Measurements from ENCODE around the gene MAPKAP1.

MAPKAP1 gene

GRCh38 chr9:125750627-125751011 is 43.6 kb upstream of the MAPKAP1 start:
- no peak overlapping the region for H3K4me3 ChIP-seq (ENCODE audit: low read depth, low read length)
- no peak for DNase-seq (ENCODE audit: low read depth)
- TF ChIP-seq, protein P1, sequence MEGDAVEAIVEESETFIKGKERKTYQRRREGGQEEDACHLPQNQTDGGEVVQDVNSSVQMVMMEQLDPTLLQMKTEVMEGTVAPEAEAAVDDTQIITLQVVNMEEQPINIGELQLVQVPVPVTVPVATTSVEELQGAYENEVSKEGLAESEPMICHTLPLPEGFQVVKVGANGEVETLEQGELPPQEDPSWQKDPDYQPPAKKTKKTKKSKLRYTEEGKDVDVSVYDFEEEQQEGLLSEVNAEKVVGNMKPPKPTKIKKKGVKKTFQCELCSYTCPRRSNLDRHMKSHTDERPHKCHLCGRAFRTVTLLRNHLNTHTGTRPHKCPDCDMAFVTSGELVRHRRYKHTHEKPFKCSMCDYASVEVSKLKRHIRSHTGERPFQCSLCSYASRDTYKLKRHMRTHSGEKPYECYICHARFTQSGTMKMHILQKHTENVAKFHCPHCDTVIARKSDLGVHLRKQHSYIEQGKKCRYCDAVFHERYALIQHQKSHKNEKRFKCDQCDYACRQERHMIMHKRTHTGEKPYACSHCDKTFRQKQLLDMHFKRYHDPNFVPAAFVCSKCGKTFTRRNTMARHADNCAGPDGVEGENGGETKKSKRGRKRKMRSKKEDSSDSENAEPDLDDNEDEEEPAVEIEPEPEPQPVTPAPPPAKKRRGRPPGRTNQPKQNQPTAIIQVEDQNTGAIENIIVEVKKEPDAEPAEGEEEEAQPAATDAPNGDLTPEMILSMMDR (IDR thresholded peaks at IDR 0.05; ENCODE audit: low read depth, low read length): no peak
- TF ChIP-seq POLR2A (IDR thresholded peaks at IDR 0.05; ENCODE audit: extremely low read depth, insufficient read length) (no peak), MAX (IDR thresholded peaks at IDR 0.05; ENCODE audit: low read depth, low read length) (no peak), MYC (IDR thresholded peaks at IDR 0.05; ENCODE audit: low read depth, low read length) (no peak)

DNA sequence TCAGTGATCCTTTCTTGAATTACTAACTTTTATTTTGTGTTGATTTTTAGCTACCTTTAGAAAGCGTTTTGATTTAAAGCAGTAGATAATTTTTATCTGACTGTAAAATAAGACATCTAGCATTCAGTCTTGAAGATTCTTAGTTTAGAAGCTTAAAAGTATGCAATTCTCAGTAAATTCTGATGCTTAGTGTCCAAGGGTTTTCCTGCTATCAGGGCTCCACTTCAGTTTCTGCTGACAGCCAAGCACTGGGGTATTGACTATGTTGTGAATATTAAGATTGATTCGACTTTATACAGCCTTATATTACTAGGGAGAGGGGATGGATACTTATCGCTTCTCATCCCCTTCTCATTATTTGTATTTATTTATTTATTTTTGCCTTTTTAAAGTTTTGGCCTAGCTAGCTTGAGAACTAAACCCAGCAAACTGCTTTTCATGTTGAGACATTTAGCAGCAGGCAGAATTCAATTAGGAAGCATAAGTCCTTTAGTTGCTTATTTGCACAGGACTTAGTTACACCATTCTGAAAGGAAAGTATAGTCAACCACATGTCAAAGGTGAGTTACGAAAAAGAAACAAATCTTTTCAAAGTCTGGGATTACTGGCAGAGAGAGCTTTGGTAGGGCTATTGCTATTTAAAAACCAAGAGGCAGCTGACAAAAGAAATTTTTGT is 43.1 kb upstream of the MAPKAP1 start:
- TF ChIP-seq MAX (IDR thresholded peaks at IDR 0.05; ENCODE audit: low read depth, low read length) (no peak), MYC (IDR thresholded peaks at IDR 0.05; ENCODE audit: low read depth, low read length) (no peak), POLR2A (IDR thresholded peaks at IDR 0.05; ENCODE audit: extremely low read depth, insufficient read length) (no peak)
- TF ChIP-seq, protein P1 (IDR thresholded peaks at IDR 0.05; ENCODE audit: low read depth, low read length): no peak
- DNase-seq (ENCODE audit: low read depth): no peak
- no peak overlapping the region for H3K4me3 ChIP-seq (ENCODE audit: low read depth, low read length)

DNA sequence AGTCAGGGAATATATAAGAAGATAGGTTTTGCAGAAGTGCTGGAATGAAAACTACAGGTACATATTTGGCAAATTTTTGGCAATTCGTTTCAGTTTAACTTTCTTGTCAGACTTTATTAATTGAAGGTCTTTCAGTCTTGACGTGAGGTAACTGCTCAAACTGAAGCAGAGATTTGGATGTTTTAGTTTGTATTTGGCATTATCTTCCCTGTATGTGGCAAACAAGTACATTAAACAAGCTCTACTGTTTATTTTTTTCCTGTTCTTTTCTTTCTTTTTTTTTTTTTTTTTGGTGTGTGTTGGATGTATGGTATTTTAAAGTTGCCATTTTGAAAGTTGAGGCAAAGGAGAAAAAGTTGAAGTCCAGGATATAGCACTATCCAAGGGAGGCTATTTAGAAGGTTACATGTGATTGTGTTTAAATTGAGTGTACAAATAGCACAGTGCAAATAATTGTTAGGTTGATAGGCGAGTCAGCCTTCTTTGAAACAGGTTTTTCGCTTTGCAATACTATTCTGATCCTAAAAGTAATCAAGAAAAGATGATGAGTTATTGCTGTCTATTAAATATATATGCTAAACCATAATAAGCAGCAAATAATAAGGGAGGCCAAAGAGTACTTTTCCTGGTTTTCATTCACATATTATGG is 42.4 kb upstream of the MAPKAP1 start:
- no peak overlapping the region for H3K4me3 ChIP-seq (ENCODE audit: low read depth, low read length)
- TF ChIP-seq POLR2A (IDR thresholded peaks at IDR 0.05; ENCODE audit: extremely low read depth, insufficient read length): no peak
- no peak for TF ChIP-seq MYC (IDR thresholded peaks at IDR 0.05; ENCODE audit: low read depth, low read length)
- TF ChIP-seq, protein P1 (IDR thresholded peaks at IDR 0.05; ENCODE audit: low read depth, low read length): no peak
- no peak for TF ChIP-seq MAX (IDR thresholded peaks at IDR 0.05; ENCODE audit: low read depth, low read length)
- no peak for DNase-seq (ENCODE audit: low read depth)

GRCh38 chr9:125748446-125749099 is 41.6 kb upstream of the MAPKAP1 start:
- DNase-seq (ENCODE audit: low read depth): no peak
- TF ChIP-seq POLR2A (IDR thresholded peaks at IDR 0.05; ENCODE audit: extremely low read depth, insufficient read length) (no peak), MYC (IDR thresholded peaks at IDR 0.05; ENCODE audit: low read depth, low read length) (no peak), MAX (IDR thresholded peaks at IDR 0.05; ENCODE audit: low read depth, low read length) (no peak)
- TF ChIP-seq, protein P1 (IDR thresholded peaks at IDR 0.05; ENCODE audit: low read depth, low read length): no peak
- H3K4me3 ChIP-seq (ENCODE audit: low read depth, low read length): peak overlapping the region; percentile 44

DNA sequence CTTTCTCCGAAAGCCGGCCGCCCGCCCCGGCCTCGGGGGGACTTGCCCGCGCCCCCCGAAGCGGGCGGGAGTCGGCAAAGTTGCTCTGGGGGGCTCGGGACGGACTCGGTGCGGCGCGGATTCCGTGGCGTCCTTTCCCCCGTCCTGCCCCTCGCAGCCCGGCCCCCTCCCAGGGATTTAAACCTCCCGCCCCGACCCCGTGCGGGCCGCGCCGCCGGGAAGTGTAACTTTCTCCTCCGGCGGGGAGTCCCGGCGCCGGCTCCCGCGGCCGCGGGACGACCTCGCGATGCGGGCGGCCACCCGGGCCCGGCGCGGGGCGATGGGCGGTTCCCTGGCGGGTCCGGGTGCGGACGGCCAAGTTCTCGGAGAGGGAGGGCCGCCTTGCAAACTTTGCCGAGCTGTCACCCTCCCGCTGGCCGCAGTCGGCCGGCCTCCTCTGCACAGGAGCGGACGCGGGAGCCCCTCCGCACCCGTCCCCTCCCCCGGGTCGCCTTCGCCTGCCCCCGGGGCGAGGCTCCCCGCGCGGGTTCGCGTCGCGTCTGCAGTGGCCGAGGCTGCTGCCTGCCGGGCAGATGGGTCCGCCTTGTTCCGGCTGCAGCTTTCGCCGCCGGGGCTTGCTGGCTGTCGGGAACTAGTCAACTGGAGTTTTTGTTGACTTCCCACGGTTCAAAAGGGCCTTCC is 40.9 kb upstream of the MAPKAP1 start:
- TF ChIP-seq MAX (IDR thresholded peaks at IDR 0.05; ENCODE audit: low read depth, low read length) (no peak), MYC (IDR thresholded peaks at IDR 0.05; ENCODE audit: low read depth, low read length) (no peak), POLR2A (IDR thresholded peaks at IDR 0.05; ENCODE audit: extremely low read depth, insufficient read length) (no peak)
- TF ChIP-seq, protein P1 (IDR thresholded peaks at IDR 0.05; ENCODE audit: low read depth, low read length): no peak
- peak overlapping the region; percentile 62 for H3K4me3 ChIP-seq (ENCODE audit: low read depth, low read length)
- peak; percentile 47 for DNase-seq (ENCODE audit: low read depth)

Data from NB4 (cell line).